OCI-LY1 (cell line): ENCODE data around the gene E2F4.

Experiments used
- H2AFZ ChIP-seq: fragments of 200-600 bp; sonication (generic), shearing (Covaris generic); 2 replicates; pipeline ENCODE4 v1.6.0; 2014; ENCODE audit warnings: antibody characterized with exemption, mild to moderate bottlenecking, low read length
- H3F3A ChIP-seq: fragments of 200-600 bp; sonication (generic), shearing (Covaris generic); 2 replicates; pipeline ENCODE4 v1.6.0; 2014; ENCODE audit warnings: mild to moderate bottlenecking, antibody characterized with exemption, low read length, moderate library complexity; ENCODE audit not compliant: insufficient read depth
- H3K27ac ChIP-seq: fragments of 200-600 bp; sonication (generic); 2 replicates; pipeline ENCODE4 v1.5.1; 2014; ENCODE audit warnings: low read length, mixed run types, mild to moderate bottlenecking, low read depth; ENCODE audit not compliant: poor library complexity, severe bottlenecking
- H3K27me3 ChIP-seq: fragments of 200-600 bp; sonication (generic); 2 replicates; pipeline ENCODE4 v1.6.0; 2014; ENCODE audit warnings: antibody characterized with exemption, mild to moderate bottlenecking, low read length, moderate library complexity; ENCODE audit not compliant: insufficient read depth
- H3K36me3 ChIP-seq: fragments of 200-600 bp; sonication (generic); 2 replicates; pipeline ENCODE4 v1.6.1; 2014; ENCODE audit warnings: mild to moderate bottlenecking, antibody characterized with exemption, low read length, moderate library complexity, mixed read lengths; ENCODE audit not compliant: insufficient read depth
- H3K4me1 ChIP-seq: fragments of 200-600 bp; sonication (generic); 2 replicates; pipeline ENCODE4 v1.5.1; 2014; ENCODE audit warnings: mild to moderate bottlenecking, low read length, moderate library complexity; ENCODE audit not compliant: insufficient read depth, severe bottlenecking
- H3K4me2 ChIP-seq: fragments of 200-600 bp; sonication (generic), shearing (Covaris generic); 2 replicates; pipeline ENCODE4 v1.6.1; 2014; ENCODE audit warnings: low read length
- H3K4me3 ChIP-seq: fragments of 200-600 bp; sonication (generic); 2 replicates; pipeline ENCODE4 v1.5.1; 2014; ENCODE audit warnings: low read length, low read depth, mild to moderate bottlenecking, mixed read lengths; ENCODE audit not compliant: poor library complexity, severe bottlenecking
- H3K79me2 ChIP-seq: fragments of 200-600 bp; shearing (Covaris generic); 2 replicates; pipeline ENCODE4 v1.6.1; 2016; ENCODE audit warnings: mixed run types, low read length, mixed read lengths; ENCODE audit not compliant: insufficient read depth
- H3K9ac ChIP-seq: fragments of 200-600 bp; sonication (generic), shearing (Covaris generic); 2 replicates; pipeline ENCODE4 v1.6.1; 2014; ENCODE audit warnings: mild to moderate bottlenecking, low read length, mixed read lengths
- H3K9me2 ChIP-seq: fragments of 200-600 bp; sonication (generic), shearing (Covaris generic); 2 replicates; pipeline ENCODE4 v1.6.1; 2014; ENCODE audit warnings: low read depth, mild to moderate bottlenecking, low read length, mixed read lengths
- H3K9me3 ChIP-seq: fragments of 200-600 bp; shearing (Covaris generic); 2 replicates; pipeline ENCODE4 v1.6.1; 2014; ENCODE audit warnings: low read length, mixed read lengths
- H4K20me1 ChIP-seq: fragments of 200-600 bp; sonication (generic), shearing (Covaris generic); 2 replicates; pipeline ENCODE4 v1.6.0; 2016; ENCODE audit warnings: mild to moderate bottlenecking, low read length; ENCODE audit not compliant: insufficient read depth
- CTCF ChIP-seq: fragments of 200-600 bp; sonication (generic), shearing (Covaris generic); IDR thresholded peaks from 2 replicates; pipeline ENCODE4 v1.5.1; 2017; ENCODE audit warnings: mild to moderate bottlenecking, antibody characterized with exemption, low read length, moderate library complexity, mixed read lengths
- EZH2 ChIP-seq: fragments of 200-600 bp; sonication (generic), shearing (Covaris generic); IDR thresholded peaks from 2 replicates; pipeline ENCODE4 v1.8.0; 2017; ENCODE audit warnings: borderline replicate concordance, mixed run types, mild to moderate bottlenecking, antibody characterized with exemption, low read length, moderate library complexity, mixed read lengths

Gene E2F4

GRCh38 chr16:67161595-67162058 is 30.3 kb upstream of the E2F4 start:
- Histone ChIP-seq H3F3A (no peaks in the 10 kb centered on the region), H3K79me2 (no peaks in the 10 kb centered on the region), H3K27me3 (no peaks in the 10 kb centered on the region; the same call in 1 of the 2 replicates), H2AFZ (no peak overlapping the region), H3K9me2 (no peaks in the 10 kb centered on the region), H3K27ac (no peak overlapping the region), H4K20me1 (no peaks in the 10 kb centered on the region), H3K9ac (no peak overlapping the region), H3K4me3 (no peak overlapping the region), H3K9me3 (no peaks in the 10 kb centered on the region), H3K4me1 (peaks cover 30% of the 10 kb centered on the region), H3K4me2 (no peak overlapping the region; the same call in 1 of the 2 replicates), H3K36me3 (no peaks in the 10 kb centered on the region)
- no peak for TF ChIP-seq EZH2
- no peak for TF ChIP-seq CTCF

GRCh38 chr16:67162506-67163163 is 29.3 kb upstream of the E2F4 start:
- H2AFZ ChIP-seq = no peak overlapping the region
- peak overlapping the region; percentile 44 for H3K4me3 ChIP-seq
- no peak overlapping the region for H3K27ac ChIP-seq
- H3K4me1 ChIP-seq = peaks cover 30% of the 10 kb centered on the region
- no peaks in the 10 kb centered on the region for H3F3A ChIP-seq
- no peaks in the 10 kb centered on the region for H3K9me2 ChIP-seq
- no peaks in the 10 kb centered on the region; the same call in 1 of the 2 replicates for H3K27me3 ChIP-seq
- no peaks in the 10 kb centered on the region for H4K20me1 ChIP-seq
- TF ChIP-seq CTCF = no peak
- no peak for TF ChIP-seq EZH2
- no peak overlapping the region for H3K9ac ChIP-seq
- no peaks in the 10 kb centered on the region for H3K9me3 ChIP-seq
- H3K4me2 ChIP-seq = peak overlapping the region; percentile 56; the same call in 1 of the 2 replicates
- no peaks in the 10 kb centered on the region for H3K36me3 ChIP-seq
- no peaks in the 10 kb centered on the region for H3K79me2 ChIP-seq

- Histone ChIP-seq H4K20me1 (no peaks in the 10 kb centered on the region), H3K79me2 (no peaks in the 10 kb centered on the region), H3K27ac (no peak overlapping the region), H3K9ac (no peak overlapping the region), H3K4me3 (peak overlapping the region; percentile 44), H3F3A (no peaks in the 10 kb centered on the region), H2AFZ (no peak overlapping the region), H3K4me1 (peaks cover 27% of the 10 kb centered on the region), H3K9me2 (no peaks in the 10 kb centered on the region), H3K36me3 (no peaks in the 10 kb centered on the region), H3K27me3 (no peaks in the 10 kb centered on the region; the same call in 1 of the 2 replicates), H3K9me3 (no peaks in the 10 kb centered on the region), H3K4me2 (peak overlapping the region; percentile 56)
- TF ChIP-seq CTCF (no peak), EZH2 (no peak)
Measured at GRCh38 chr16:67163164-67163998, 28.6 kb upstream of the E2F4 start.
